Stimulated activated CD8-positive, alpha-beta memory T cell treated with anti-CD3 and anti-CD28 coated beads, Interleukin-12 subunit alpha, Interleukin-12 subunit beta, amount 100 ng/mL, for 1 hour (primary cell): Measurements from ENCODE around the gene CHST10.
A peak's percentile ranks its signal among the peaks of the same experiment; 100 is the strongest.
"Not testable (repeated sequence)": the region's sequence is repeated elsewhere in the genome, so short reads cannot be mapped to it uniquely, and the experiment has no call there.

Source experiments
- DNase-seq: peaks from one replicate; pipeline ENCODE4 v3.0.0-alpha.2; 2020; ENCODE audit warnings: low read depth

The CHST10 gene

DNA sequence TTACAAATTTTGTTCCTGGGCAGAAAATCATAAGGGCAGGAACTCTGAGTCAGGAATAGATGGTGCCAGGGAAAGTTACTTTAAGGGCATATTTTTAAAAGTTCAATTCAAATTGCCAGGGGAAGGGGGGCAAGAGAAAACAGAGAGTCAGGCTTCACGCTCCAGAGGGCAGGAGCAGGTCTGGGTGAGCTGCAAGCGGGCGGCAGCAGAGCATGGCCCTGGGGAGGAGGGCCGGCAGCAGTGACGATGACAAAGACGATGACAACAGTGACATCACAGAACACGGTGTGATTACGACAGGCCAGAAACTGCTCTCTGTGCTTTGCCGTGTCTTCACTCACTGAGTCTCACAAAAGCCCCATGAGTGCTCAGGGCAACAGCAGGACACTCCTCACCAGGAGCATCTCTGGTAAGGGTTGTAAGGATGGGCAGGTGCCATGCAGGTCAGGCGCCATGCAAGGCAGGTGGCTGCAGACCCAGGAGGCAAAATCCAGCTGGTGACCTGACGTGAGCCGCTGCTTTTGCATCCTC lies 23.3 kb downstream of the CHST10 start:
- no peak for DNase-seq

DNA sequence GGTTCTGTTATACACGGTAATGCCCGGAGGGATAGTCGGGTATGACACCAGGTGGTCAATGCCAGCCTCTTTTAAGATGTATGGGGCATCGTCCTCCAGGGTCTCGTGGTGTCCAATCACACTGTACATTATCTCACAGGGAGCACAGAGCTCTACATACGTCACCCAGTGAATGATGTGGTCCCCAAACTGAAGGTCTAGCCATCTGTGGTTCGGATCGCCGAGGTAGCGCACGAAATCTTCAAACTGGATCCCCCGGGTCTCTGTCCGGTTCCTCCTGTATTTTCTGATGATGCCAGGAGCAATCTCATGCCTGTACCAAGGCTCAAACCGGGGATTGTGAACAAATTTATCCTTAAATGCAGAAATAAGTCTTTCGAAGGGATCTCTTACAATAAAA lies 24.1 kb downstream of the CHST10 start:
- no peak for DNase-seq

DNA sequence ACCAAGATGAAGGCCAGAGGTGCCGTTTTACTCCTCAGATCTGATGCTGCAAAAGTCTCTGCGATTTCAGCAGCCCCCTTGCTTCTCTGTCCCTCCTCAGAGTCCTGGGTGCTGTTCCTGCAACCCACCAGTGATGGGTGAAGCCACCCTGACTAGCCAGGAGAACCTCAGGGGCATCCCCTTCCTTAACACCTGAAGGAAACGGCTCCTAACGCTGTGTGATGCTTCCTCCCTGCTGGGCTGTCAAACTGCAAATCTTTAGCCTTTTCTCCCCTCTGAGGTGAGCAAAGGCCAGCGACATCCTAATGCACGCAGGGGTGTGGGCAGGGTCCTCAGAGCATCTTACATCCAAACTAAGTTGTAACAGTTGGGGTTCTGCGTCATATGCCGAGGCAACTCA lies 24.8 kb downstream of the CHST10 start:
- no peak for DNase-seq

DNA sequence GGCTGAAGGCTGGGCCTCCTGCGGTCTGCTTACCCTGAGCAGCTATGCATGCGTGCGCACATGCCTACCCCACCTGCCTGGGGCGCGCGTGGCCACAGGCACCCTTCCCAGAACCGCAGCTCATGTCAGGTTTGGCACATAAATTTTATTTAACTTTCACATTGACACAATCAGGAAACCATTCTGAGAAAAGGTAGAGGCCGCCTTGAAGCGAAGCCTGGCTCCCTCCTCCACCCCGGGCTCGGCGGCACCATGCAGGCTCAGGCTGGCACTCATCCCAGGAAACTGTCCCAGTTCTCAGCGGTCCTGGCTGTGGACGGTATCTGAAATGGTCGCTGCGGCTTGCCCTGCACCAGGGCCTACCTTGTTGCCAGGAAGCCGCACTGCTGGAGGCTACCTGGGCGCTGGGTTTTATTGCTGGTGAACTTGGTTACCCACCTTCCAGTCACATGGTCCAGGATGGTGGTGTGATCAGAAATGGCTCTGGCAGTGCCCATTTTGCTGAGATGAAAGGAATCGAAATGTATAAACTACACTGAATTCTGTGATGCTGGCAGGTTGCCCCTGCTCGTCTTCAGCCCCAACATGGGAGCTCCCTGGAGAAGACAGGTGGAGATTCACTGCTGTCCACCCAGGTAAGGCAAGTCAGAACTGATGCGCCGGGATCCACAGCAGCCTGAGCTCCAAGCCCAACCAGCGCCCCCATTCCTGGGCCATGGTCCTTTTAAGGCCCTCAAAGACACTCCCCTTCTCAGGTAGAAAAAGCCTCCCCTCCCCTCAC lies 25.5 kb downstream of the CHST10 start:
- DNase-seq: no peak

- no peak for DNase-seq
Observed at GRCh38 chr2:100390001-100390940, 27.2 kb downstream of the CHST10 start.

DNA sequence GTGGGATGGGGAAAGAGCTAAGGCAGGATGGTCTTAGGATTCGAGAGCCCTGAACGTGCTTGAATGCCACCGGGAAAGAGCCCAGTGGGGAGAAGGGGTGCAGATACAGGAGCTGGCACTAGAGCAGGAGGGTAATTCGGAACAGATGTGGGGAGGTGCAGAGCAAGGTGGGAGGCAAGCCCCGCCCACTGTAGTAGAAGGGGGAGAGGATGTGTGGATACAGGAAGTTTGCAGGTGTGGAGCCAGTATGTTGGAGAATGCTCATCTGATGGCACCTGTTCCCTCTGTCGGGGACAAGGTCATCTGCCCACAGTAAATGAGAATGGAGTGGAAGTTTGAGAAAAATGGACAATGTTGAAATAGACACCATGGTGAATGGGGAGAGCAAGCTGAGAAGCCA lies 28.8 kb downstream of the CHST10 start:
- no peak for DNase-seq

DNA sequence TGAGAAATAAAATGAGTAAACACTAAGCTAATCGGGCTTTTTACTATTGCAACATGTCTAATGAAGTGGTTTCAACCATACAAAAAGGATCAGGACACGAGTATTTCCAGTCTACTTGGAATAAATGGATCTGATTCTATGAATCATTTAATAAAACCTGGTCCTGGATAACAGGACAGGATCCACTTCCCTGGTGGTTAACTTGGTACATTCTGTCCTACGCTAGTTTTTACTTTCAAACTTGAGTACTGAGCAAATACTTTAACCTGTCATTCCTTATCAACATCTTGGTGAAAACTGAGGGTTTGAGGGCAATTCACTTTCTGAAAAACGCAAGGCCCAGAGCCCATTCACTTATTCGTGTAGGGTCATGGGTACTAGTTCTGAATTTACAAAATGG lies 33.5 kb downstream of the CHST10 start:
- DNase-seq: no peak

DNA sequence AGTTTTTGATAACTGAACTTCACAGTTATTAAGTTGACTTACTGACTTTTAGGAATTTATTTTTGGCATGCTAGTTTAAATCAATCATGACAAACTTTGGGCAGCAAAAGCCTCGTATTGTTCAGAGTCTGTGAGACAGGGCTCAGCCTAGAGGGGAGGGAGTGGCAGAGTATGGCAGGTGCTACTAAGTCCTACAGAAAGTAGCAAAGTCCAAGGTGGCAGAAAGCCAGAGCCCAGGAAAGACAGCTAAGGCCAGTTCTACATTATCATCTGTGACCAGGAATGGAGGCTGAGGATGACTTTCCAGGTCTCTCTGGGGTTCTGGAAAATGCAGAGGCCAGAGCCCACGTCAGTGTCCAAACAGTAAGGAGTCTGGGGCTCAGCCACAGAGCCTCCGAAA lies 34.2 kb downstream of the CHST10 start:
- no peak for DNase-seq

DNA sequence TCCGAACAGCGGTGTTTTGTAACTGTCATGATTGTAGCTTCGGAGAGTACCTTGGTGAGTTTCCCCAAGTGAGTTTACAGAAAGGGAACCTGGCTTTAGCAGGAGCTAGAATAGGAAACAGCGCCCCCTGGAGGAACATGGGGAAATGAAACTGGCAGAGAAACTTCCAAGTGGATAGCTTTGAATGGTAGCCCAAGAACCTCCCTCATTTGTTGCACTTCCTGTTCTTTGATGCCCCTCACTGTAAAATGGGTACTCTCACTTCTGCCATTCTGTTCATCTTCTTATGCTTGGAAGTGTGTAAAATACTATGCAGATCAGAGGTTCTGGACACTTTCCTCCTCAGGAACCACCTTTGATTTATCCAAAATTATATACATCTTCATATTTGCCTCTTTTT lies 36.2 kb downstream of the CHST10 start:
- peak; percentile 62 for DNase-seq

GRCh38 chr2:100380681-100381080 lies 36.8 kb downstream of the CHST10 start:
- DNase-seq: no peak

DNA sequence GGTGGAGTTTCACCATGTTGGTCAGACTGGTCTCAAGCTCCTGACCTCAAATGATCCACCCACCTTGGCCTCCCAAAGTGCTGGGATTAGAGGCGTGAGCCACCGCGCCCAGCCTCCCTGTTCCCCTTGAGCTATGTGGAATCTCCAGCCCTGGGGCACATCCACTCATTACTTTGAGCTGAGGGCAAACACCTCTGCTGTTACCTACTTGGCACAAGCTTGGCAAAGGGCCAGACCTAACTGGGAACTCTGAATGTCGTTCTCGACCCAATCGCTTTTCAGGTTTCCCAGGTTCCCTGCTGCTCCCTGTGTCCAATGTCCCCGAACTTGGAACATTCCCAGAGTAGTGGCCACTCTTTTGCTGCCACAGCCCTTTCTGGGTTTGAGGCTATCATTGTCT lies 40.6 kb downstream of the CHST10 start:
- DNase-seq: no peak

GRCh38 chr2:100367163-100367562 lies 50.3 kb downstream of the CHST10 start:
- DNase-seq: no peak

- DNase-seq: no peak
Observed at GRCh38 chr2:100365434-100365833, 52.0 kb downstream of the CHST10 start.

DNA sequence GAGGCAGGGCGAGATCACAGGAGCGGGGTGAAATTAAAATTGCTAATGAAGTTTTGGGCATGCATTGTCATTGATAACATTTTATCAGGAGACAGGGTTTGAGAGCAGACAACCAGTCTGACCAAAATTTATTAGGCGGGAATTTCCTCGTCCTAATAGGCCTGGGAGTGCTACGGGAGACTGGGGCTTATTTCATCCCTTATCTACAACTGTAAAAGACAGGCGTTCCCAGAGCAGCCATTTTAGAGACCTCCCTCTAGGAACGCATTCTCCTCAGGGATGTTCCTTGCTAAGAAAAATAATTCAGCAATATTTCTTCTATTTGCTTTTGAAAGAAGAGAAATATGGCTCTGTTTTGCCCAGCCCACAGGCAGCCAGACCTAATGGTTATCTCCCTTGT lies 55.2 kb downstream of the CHST10 start:
- DNase-seq: not testable (repeated sequence)

- DNase-seq: no peak
Observed at GRCh38 chr2:100359576-100359975, 57.9 kb downstream of the CHST10 start.

DNA sequence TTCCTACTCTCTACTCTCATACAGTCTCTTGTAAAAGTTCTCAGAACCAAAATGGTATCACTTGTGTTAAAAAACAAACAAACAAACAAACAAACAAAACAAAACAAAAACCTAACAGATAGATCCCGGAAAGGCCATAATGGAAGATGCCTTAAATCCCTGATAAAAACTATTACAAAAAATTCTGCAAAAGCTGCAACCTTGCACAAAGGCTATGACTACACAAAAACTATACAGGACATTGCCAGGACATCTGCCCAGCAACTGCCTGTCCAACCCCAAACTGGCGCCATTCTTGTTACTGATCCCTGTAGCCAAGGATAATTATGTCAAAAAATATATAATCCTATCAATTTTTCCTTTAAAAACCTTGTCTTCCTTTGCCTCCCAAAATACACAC lies 58.9 kb downstream of the CHST10 start:
- DNase-seq: no peak

- DNase-seq: no peak
Observed at GRCh38 chr2:100352521-100352920, 64.9 kb downstream of the CHST10 start.

DNA sequence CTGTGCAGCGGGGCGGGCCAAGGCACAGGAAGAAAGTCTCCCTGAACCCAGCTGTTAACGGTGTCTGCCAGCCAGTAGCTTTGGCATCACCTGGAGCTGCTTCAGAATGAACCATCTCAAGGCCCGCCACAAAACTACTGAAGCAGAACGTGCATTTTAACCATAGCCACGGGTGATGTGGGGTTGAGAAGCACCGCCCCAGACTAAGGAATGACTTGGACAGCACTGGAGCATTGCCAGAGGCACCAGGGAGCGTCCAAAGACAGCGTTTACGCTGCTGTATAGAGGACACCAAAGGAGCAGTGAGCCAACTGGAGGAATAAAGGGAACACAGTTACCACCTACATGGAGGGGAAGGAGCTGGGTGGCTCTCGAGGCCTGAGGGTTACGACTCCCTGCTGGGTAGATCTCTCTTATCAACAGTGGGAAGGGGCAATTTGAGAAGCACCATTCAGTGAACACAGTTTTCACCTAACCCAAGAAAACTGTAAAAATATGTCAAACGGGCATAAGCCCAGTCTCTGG lies 66.7 kb downstream of the CHST10 start:
- no peak for DNase-seq

DNA sequence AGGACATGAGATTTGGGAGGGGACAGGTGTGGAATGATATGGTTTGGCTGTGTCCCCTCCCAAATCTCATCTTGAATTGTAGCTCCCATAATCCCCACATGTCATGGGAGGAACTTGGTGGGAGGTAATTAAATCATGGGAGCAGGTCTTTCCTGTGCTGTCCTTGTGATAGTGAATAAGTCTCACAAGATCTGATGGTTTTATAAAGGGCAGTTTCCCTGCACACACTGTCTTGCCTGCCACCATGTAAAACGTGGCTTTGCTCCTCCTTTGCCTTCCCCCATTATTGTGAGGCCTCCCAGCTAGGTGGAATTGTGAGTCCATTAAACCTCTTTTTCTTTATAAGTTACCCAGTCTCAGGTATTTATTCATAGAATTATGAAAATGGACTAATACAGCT lies 72.3 kb downstream of the CHST10 start:
- not testable (repeated sequence) for DNase-seq

GRCh38 chr2:100344433-100344832 lies 73.0 kb downstream of the CHST10 start:
- no peak for DNase-seq

DNA sequence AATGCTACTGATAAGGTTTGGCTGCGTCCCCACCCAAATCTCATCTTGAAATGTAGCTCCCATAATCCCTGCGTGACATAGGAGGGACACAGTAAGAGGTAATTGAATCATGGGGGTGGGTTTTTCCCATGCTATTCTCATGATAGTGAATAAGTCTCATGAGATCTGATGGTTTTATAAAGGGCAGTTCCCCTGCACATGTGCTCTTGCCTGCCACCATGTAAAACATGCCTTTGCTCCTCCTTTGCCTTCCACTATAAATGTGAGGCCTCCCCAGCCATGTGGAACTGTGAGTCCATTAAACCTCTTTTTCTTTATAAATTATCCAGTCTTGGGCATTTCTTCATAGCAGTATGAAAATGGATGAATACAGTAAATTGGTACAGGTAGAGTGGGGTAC lies 75.0 kb downstream of the CHST10 start:
- DNase-seq: not testable (repeated sequence)
